HG03135 (cell line): ENCODE measurements around the gene SNAP25.

Source experiments
- ATAC-seq: cut with Tn5 transposase; IDR thresholded peaks from one replicate; pipeline ENCODE4 v1.9.1; 2021; ENCODE audit warnings: mild to moderate bottlenecking, moderate library complexity; ENCODE audit not compliant: unreplicated experiment

SNAP25 gene

GRCh38 chr20:10300582-10301446 is 82.2 kb downstream of the SNAP25 start:
- ATAC-seq = no peak

- ATAC-seq = no peak
Observed at GRCh38 chr20:10303852-10304251, 85.2 kb downstream of the SNAP25 start.

GRCh38 chr20:10304471-10305046 is 85.9 kb downstream of the SNAP25 start:
- ATAC-seq = no peak

- ATAC-seq = no peak
Observed at GRCh38 chr20:10306440-10307358, 88.1 kb downstream of the SNAP25 start.

- no peak for ATAC-seq
Observed at GRCh38 chr20:10307359-10307735, 88.7 kb downstream of the SNAP25 start.

- no peak for ATAC-seq
Observed at GRCh38 chr20:10308652-10309051, 90.0 kb downstream of the SNAP25 start.

GRCh38 chr20:10309326-10309725 is 90.7 kb downstream of the SNAP25 start:
- ATAC-seq = no peak

GRCh38 chr20:10312111-10312510 is 93.5 kb downstream of the SNAP25 start:
- no peak for ATAC-seq

- ATAC-seq = no peak
Observed at GRCh38 chr20:10313215-10313614, 94.6 kb downstream of the SNAP25 start.

GRCh38 chr20:10313701-10314100 is 95.1 kb downstream of the SNAP25 start:
- no peak for ATAC-seq

- no peak for ATAC-seq
Observed at GRCh38 chr20:10314198-10314597, 95.6 kb downstream of the SNAP25 start.

GRCh38 chr20:10315138-10315537 is 96.5 kb downstream of the SNAP25 start:
- ATAC-seq = no peak

GRCh38 chr20:10316582-10316981 is 98.0 kb downstream of the SNAP25 start:
- no peak for ATAC-seq

GRCh38 chr20:10318291-10319024 is 99.8 kb downstream of the SNAP25 start:
- no peak for ATAC-seq

- no peak for ATAC-seq
Observed at GRCh38 chr20:10319855-10320254, 101.2 kb downstream of the SNAP25 start.

- no peak for ATAC-seq
Observed at GRCh38 chr20:10321138-10321717, 102.6 kb downstream of the SNAP25 start.

- no peak for ATAC-seq
Observed at GRCh38 chr20:10322073-10323012, 103.7 kb downstream of the SNAP25 start.

- no peak for ATAC-seq
Observed at GRCh38 chr20:10323729-10324128, 105.1 kb downstream of the SNAP25 start.

GRCh38 chr20:10324198-10324847 is 105.7 kb downstream of the SNAP25 start:
- ATAC-seq = no peak
